Cardiac septum (tissue), 1 donor: ENCODE measurements around the gene TMEM259. TPM values are rescaled to one million over a fixed set of nuclear protein-coding genes. Genes with fewer than 3 reads are reported as not detected.

Experiments
- DNase-seq: peaks from one replicate; pipeline ENCODE4 v3.0.0-alpha.2; 2020; ENCODE audit warnings: low spot score
- intact Hi-C: fragments of 100-400 bp; cut with DNase I; formaldehyde crosslinking; loops from one replicate; pipeline ENCODE4 v1.14.0; 2022
- total RNA-seq: library from RNA; stranded (reverse); fragmentation: NEBNext Ultra II Directional; extraction: Animal tissue kit (Norgen Biotek cat#: 25700); gene quantifications from one replicate; pipeline ENCODE4 v1.2.1, GENCODE V29; 2021
- donor health status: DM: no; HTN: no; CAD: no.

TMEM259 gene
- total RNA-seq, 1 donor from 2014 or later = 125 TPM

GRCh38 chr19:994516-994915 lies 26.4 kb downstream of the TMEM259 start:
- intact Hi-C loops = no loop called here
- DNase-seq = no peak

DNA sequence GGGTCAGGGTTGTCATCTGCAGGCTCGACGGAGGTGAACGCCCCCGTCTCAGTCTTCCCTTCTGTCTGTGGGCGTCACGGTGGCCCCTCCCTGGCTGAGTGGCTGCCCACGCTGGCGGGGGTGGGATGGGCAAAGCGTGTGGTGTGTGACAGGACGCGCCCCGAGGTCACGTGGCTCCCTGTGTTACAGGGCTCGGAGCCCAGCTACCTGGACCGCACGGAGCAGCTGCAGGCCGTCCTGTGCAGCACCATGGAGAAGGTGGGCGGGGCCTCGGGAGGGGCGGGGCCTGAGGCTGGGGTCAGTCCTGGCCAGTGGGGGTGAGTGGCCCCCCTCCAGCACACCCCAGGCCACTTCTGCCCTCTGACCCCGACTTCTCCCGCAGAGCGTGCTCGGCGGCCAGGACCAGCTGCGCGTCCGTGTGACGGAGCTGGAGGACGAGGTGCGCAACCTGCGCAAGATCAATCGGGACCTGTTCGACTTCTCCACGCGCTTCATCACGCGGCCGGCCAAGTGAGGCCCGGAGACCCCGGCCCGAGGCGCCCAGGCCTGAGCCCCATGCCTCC lies 27.0 kb downstream of the TMEM259 start:
- intact Hi-C loops = no loop called here
- DNase-seq = no peak

DNA sequence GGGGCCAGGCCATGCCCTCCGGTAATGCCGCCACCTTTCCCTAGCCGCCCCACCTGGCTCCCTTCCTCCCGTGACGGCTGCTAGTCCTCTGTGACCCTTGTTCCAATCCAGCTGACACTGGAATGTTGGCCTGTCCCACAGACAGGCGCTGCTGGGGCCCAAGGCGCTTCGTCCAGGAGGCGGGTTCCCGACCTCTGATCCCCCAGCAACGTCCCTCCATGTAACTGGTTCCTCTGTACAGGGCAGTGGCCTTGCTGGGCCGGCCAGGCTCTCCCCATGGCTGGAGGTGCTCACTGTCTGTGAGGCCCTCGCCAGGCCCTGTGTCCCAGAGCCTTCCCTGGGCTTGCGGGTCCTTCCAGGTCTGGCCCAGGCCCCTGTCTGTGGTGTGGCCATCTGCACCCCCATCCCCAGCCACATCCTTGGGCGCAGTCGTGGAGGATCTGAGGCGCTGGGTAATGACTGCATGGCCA lies 27.5 kb downstream of the TMEM259 start:
- DNase-seq = no peak
- intact Hi-C loops = no loop called here

GRCh38 chr19:992670-993055 lies 28.3 kb downstream of the TMEM259 start:
- intact Hi-C loops = no loop called here

DNA sequence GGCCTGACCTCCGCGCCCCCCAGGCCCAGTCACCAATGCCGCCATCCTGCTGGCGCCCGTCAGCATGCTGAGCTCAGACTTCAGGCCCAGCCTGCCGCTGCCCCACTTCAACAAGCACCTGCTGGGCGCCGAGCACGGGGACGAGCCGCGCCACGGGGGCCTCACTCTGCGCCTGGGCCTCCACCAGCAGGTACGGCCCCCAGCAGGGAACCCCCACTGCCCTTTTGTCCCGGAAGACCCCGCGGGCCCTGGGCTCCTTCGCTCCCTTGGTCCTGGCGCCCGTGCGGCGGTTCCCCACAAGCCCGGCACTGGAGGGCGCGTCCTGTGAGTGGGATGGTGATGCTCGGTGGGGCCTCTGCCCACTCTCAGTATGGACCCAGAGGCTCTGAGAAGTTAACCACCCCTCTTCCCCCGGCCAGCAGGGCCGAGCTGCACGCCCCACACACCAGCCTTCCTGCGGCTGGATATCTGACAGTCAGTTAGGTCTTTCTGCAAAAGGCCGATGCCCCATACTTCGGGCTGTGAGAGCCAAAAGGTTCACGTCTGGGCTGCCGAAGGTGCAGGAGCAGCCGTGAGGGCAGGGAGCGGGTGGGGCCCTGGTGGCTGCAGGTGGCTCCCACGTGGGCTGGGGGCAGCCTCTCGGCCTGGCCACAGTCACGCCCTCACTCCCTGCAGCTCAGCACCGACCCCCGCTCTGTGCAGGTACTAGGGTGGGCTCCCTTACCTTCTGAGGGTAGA lies 28.8 kb downstream of the TMEM259 start:
- intact Hi-C loops = no loop called here
- DNase-seq = no peak

More at GRCh38 chr19:992670-993055, 28.3 kb downstream of the TMEM259 start:
- DNase-seq = no peak

DNA sequence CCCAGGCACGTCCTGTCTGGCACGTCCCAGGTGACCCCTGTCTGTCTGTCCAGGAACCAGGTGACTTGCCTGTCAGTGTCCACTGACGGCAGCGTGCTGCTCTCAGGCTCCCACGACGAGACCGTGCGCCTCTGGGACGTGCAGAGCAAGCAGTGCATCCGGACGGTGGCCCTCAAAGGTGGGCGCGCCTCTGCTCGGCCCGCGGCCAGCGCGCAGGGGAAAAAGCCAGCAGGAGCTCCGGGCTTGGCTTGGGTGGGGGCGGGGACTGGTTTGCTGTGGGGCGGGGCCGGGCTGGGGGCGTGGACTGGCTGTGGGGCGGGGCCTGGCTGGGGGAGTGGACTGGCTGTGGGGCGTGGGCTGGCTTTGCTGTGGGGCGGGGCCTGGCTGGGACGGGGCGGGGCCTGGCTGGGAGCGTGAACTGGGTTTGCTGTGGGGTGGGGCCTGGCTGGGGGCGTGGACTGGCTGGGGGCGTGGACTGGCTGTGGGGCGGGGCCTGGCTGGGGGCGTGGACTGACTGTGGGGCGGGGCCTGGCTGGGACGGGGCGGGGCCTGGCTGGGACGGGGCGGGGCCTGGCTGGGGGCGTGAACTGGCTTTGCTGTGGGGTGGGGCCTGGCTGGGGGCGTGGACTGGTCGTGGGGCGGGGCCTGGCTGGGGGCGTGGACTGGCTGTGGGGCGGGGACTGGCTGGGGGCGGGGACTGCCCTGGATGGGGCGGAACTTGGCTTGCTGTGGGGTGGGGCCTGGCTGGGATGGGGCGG lies 29.6 kb downstream of the TMEM259 start:
- intact Hi-C loops = no loop called here
- DNase-seq = no peak

GRCh38 chr19:990746-991145 lies 30.2 kb downstream of the TMEM259 start:
- intact Hi-C loops = no loop called here
- DNase-seq = no peak

GRCh38 chr19:990119-990571 lies 30.8 kb downstream of the TMEM259 start:
- no peak for DNase-seq
- intact Hi-C loops = no loop called here

- DNase-seq = no peak
- intact Hi-C loops = no loop called here
These were observed 31.4 kb downstream of the TMEM259 start for GRCh38 chr19:989381-990081.

DNA sequence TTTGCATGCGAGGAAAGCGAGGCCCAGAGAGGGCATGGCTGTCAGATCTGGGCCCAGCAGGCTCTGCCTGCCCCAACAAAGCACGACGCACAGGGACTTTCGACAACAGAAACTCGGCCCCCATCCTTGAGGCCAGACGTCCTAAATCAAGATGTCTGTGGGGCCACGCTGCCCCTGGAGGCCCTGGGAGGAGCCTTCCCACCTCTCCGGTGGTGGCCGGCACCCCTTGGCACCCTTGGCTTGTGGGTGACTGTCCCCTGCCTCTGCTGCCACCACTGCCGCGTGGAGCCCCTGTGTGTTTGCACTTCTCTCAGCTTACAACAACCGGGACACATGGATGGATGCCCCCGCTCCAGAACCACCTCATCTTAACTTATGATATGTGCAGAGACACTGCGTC lies 32.4 kb downstream of the TMEM259 start:
- no peak for DNase-seq
- intact Hi-C loops = no loop called here

DNA sequence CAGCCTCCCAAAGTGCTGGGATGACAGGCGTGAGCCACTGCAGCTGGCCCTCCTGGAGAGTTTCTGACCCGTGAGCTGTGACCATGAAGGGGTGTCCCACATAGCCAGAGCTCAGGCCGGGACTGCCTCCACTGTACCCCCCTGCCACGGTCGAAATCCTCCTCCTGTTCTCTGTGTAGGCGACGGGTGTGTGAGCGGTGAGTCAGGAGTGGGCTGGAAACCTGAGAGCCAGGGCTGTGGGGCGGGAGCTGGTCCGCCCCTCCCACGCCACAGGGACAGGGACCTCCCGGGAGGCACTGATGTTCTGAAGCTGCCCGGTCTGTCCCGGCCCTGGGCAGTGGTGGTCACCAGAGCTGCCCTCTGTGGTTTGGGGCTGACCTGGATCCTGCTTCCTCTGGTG lies 32.8 kb downstream of the TMEM259 start:
- intact Hi-C loops = no loop called here
- DNase-seq = no peak

GRCh38 chr19:986083-986482 lies 34.8 kb downstream of the TMEM259 start:
- intact Hi-C loops = no loop called here
- no peak for DNase-seq

DNA sequence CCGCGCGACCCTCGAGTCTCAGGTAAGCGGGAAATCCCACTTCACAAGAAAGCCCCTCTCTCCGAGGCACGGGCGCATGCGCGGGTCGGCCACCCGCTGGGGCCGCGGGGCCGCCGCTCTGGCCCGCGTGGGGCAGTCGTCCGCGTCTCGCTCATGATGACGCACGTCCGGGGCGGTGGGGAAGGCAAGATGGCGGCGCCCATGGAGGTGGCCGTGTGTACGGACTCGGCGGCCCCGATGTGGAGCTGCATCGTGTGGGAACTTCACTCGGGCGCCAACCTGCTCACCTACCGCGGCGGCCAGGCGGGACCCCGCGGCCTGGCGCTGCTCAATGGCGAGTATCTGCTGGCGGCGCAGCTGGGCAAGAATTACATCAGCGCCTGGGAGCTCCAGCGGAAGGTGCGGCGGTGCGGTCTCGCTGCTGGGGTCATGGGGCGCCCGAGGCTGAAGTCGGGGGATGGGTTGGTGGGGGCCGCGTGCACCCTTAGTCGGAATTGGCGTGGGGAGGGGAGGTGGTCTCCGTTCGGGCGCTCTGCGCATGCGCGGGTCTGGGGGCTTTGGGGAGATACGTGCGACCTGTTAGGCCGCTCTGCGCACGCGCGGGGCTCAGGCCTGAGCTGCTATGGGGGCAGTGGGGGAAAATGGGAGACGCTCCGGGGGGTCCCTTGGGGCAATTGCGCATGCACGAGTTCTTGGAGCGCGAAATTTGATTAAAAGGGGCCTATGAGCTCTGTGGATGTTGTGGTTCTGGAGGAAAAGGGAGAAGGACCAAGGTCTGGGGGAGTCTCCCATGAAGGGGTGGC lies 36.6 kb downstream of the TMEM259 start, which contains the start of gene WDR18:
WDR18 (plus strand) TSS at position 181 of the 803 bp plus-strand sequence; CDS start at position 190, 9 bp downstream.
- intact Hi-C loops = loop anchor here (5.0 kb wide), 2 partner anchors 127 to 212 kb away; partner anchors contain the start of gene CFD
- DNase-seq = peak; percentile 97

DNA sequence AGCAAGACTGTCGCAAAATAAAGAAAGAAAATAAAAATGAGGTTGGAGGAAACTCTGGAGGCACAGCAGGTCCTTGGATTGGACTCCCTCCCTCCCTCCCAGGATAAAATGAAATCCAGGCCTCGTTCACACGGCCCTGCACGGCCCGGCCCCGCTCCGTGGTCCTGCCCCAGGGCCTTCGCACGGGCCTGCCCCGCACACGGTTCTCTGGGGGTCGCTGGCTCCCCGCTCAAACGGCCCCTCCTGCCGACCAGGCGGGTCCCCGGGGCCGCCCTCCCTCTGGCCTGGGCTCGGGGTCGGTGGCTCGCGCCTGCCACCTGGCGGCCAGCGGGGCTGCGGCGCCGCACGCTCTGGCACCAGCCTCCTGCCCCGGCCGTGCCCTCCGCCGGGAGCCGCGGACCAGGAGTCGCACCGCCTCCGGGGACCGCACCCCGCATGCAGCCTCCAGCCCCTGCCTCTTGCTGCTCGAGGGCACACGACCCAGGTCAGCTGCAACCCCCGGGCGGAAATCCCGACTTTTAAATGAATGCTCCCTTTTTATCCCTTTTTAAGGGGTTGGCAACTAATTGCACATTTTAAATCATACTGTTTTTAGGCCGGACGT lies 38.3 kb downstream of the TMEM259 start:
- peak; percentile 89 for DNase-seq
- intact Hi-C loops = loop anchor here (1.0 to 5.0 kb wide), 3 partner anchors 60 to 210 kb away; partner anchors contain the start of gene CFD

DNA sequence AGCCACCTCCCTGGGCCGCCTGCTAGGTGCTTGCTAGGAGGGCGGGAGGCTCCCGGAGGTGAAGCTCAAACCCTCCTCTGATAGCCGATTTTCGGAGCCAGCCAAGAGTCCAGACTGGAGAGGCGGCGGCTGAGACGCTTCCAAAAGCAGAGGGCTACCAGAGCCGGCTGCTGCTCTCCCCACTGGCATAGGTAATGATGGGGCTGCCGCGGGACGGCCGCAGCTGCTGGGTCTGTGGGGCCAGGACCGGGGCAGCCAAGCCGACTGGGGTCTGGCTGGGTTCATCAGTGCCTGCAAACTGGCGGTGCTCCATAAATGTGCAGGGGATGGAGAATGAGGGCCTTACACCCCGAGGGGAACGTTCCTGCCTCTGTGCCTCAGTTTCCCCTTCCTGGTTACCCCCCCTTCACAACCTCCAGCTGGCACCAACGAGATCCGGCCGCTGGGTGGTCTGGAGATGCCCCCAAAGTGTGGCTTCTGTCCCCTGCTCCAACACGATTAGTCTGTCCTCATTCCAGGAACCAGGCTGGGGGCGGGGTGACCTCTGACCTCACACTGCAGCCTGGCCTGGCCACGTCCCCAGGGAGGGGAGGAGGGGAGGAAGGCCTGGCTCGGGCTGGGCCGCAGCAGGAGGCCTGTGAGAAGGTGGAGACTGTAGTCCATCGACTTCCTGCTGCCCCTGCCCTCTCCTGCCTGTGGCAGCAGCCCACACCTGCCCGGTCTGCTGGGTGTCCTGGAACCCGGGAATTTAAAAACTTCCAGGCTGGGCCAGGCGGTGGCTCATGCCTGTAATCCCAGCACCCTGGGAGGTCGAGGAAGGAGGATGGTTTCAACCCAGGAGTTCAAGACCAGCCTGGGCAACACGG lies 40.6 kb downstream of the TMEM259 start:
- intact Hi-C loops = loop anchor here (5.0 kb wide), 2 partner anchors 123 to 208 kb away; partner anchors contain the start of gene CFD
- DNase-seq = no peak

- intact Hi-C loops = no loop called here
- no peak for DNase-seq
These were observed 41.6 kb downstream of the TMEM259 start for GRCh38 chr19:979318-979741.

GRCh38 chr19:977058-977464 lies 43.9 kb downstream of the TMEM259 start:
- DNase-seq = no peak
- intact Hi-C loops = no loop called here
